ENCODE results near the gene LEUTX. TPM values are rescaled to one million over a fixed set of nuclear protein-coding genes. Genes with fewer than 3 reads are reported as not detected.

Gene LEUTX
- total and polyA plus RNA-seq, 3 donors from 2014 or later: not detected

GRCh38 chr19:39740395-39740794 is 38.3 kb upstream of the LEUTX start:
- Histone ChIP-seq H3K36me3 (ENCODE audit: low read depth, missing control alignments) (no peaks in the 10 kb centered on the region), H3K27ac (no peak overlapping the region), H3K27me3 (no peaks in the 10 kb centered on the region), H3K4me3 (no peak overlapping the region), H3K9me3 (no peaks in the 10 kb centered on the region), H3K4me1 (no peaks in the 10 kb centered on the region)
- intact Hi-C loops (cut with DNase I; ENCODE audit: low total_unique reads): no loop called here
- WGBS, 2 donors: 85 to 94% methylated on average over 1 of the region's 1 CpG
- TF ChIP-seq CTCF (IDR thresholded peaks at IDR 0.05): no peak
- no peak for TF ChIP-seq POLR2A (IDR thresholded peaks at IDR 0.05)
- no peak for DNase-seq

DNA sequence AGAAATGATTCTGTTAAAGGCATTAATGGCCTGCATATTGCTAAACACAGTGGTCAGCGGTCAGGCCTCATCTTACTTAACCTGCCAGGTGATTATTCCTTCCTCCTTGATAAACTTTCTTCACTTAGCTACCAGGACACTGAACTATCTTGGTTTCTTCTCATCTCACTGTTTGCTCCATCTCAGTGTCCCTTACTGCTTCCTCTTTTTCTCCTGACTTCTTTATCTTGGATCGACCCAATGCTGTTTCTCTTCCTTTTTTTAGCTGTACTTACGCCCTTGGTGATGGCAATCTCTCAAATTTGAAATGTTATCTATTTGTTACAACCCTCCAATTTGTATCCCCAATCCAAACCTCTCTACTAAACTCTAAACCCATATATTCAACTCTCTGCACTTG is 33.0 kb upstream of the LEUTX start:
- Histone ChIP-seq H3K27me3 (no peaks in the 10 kb centered on the region), H3K4me3 (no peak overlapping the region), H3K27ac (no peak overlapping the region), H3K4me1 (no peaks in the 10 kb centered on the region), H3K9me3 (no peaks in the 10 kb centered on the region), H3K36me3 (ENCODE audit: low read depth, missing control alignments) (no peaks in the 10 kb centered on the region)
- DNase-seq: no peak
- intact Hi-C loops (cut with DNase I; ENCODE audit: low total_unique reads): no loop called here
- no peak for TF ChIP-seq CTCF (IDR thresholded peaks at IDR 0.05)
- TF ChIP-seq POLR2A (IDR thresholded peaks at IDR 0.05): no peak
- 69 to 84% methylated on average over 3 of the region's 3 CpGs for WGBS, 2 donors

GRCh38 chr19:39746836-39747529 is 31.7 kb upstream of the LEUTX start:
- Histone ChIP-seq H3K4me1 (no peaks in the 10 kb centered on the region), H3K27ac (no peak overlapping the region), H3K27me3 (no peaks in the 10 kb centered on the region), H3K36me3 (ENCODE audit: low read depth, missing control alignments) (no peaks in the 10 kb centered on the region), H3K4me3 (no peak overlapping the region), H3K9me3 (no peaks in the 10 kb centered on the region)
- intact Hi-C loops (cut with DNase I; ENCODE audit: low total_unique reads): no loop called here
- no peak for TF ChIP-seq POLR2A (IDR thresholded peaks at IDR 0.05)
- TF ChIP-seq CTCF (IDR thresholded peaks at IDR 0.05): no peak
- 76 to 85% methylated on average over 3 to 4 of the region's 4 CpGs for whole genome bisulfite sequencing, 2 donors
- no peak for DNase-seq

DNA sequence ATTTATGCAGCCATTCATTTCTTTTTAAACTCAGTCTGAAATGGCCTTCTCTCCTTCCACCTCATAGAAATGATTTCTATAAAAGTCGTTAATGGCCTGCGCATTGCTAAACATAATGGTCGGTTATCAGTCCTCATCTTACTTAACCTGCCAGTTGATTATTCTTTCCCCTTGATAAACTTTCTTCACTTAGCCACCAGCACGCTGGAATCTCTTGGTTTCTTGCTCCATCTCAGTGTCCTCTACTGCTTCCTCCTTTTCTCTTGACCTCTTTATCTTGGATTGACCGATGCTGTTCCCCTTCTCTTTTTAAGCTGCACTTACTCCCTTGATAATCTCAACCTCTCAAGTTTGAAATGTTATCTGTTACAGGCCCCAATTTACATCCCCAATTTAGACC is 28.7 kb upstream of the LEUTX start:
- Histone ChIP-seq H3K4me1 (no peaks in the 10 kb centered on the region), H3K4me3 (no peak overlapping the region), H3K9me3 (no peaks in the 10 kb centered on the region), H3K36me3 (ENCODE audit: low read depth, missing control alignments) (no peaks in the 10 kb centered on the region), H3K27me3 (no peaks in the 10 kb centered on the region), H3K27ac (no peak overlapping the region)
- WGBS, 2 donors: 81 to 93% methylated on average over 5 of the region's 5 CpGs
- intact Hi-C loops (cut with DNase I; ENCODE audit: low total_unique reads): no loop called here
- DNase-seq: no peak
- TF ChIP-seq POLR2A (IDR thresholded peaks at IDR 0.05) (no peak), CTCF (IDR thresholded peaks at IDR 0.05) (no peak)

GRCh38 chr19:39752390-39752789 is 26.3 kb upstream of the LEUTX start:
- Histone ChIP-seq H3K4me1 (no peaks in the 10 kb centered on the region), H3K36me3 (ENCODE audit: low read depth, missing control alignments) (no peaks in the 10 kb centered on the region), H3K9me3 (no peaks in the 10 kb centered on the region), H3K27me3 (no peaks in the 10 kb centered on the region), H3K4me3 (no peak overlapping the region), H3K27ac (no peak overlapping the region)
- TF ChIP-seq CTCF (IDR thresholded peaks at IDR 0.05) (no peak), POLR2A (IDR thresholded peaks at IDR 0.05) (no peak)
- intact Hi-C loops (cut with DNase I; ENCODE audit: low total_unique reads): no loop called here
- no peak for DNase-seq

Measured in testis (tissue), 3 donors.